ENCODE results near the gene CASS4. TPM values are rescaled to one million over a fixed set of nuclear protein-coding genes. Genes with fewer than 3 reads are reported as not detected.

The CASS4 gene
- total RNA-seq, 1 experiment from 2014 or later, result 0.64 TPM

GRCh38 chr20:56372850-56373249, 39.2 kb upstream of the CASS4 start:
- Histone ChIP-seq H3K27me3 (replicated peaks; ENCODE audit: control insufficient read depth, insufficient read depth, low read length) (no peaks in the 10 kb centered on the region), H3K36me3 (ENCODE audit: control insufficient read depth, insufficient read depth, low read length) (peaks cover 4% of the 10 kb centered on the region; the same call in 1 of the 2 replicates), H3K4me3 (ENCODE audit: low read depth, low read length) (no peak overlapping the region), H3K4me1 (no peaks in the 10 kb centered on the region), H3K9me3 (no peaks in the 10 kb centered on the region)
- Mint-ChIP-seq H3K27ac (ENCODE audit: unreplicated experiment) (no peak overlapping the region), H3K36me3 (ENCODE audit: insufficient read depth, unreplicated experiment) (peaks cover 100% of the 10 kb centered on the region), H3K9me3 (ENCODE audit: unreplicated experiment) (no peaks in the 10 kb centered on the region), H3K4me1 (ENCODE audit: low read depth, unreplicated experiment) (no peaks in the 10 kb centered on the region), H3K4me3 (ENCODE audit: unreplicated experiment) (no peak overlapping the region), H3K27me3 (ENCODE audit: insufficient read depth, unreplicated experiment) (no peaks in the 10 kb centered on the region)
- intact Hi-C loops (cut with micrococcal nuclease; ENCODE audit: unreplicated experiment), result no loop called here
- no TSS peak for BruUV-seq (replicated peaks)
- POLR2A ChIA-PET, result no interaction called here
- CTCF ChIA-PET, result interaction anchor here (0.8 to 1.0 kb wide), 2 partner anchors 10 to 12 kb away, joined by 3 to 4 read pairs; no protein-coding TSS in a partner anchor
- TF ChIP-seq CTCF (IDR thresholded peaks at IDR 0.05; ENCODE audit: insufficient read depth in 1 of 2, low read depth in 1 of 2, low read length in 1 of 2, severe bottlenecking in 1 of 2, unreplicated experiment in 1 of 2), result no peak
- DNase-seq, result peak in 1 of 2 experiments; percentile 17

- ChIA-PET CTCF (no interaction called here), POLR2A (interaction anchor here (0.6 to 1.3 kb wide), 2 partner anchors 18 to 673 kb away, joined by 4 read pairs; partner anchors contain the start of genes AURKA and CSTF1)
- DNase-seq, result peak; percentile 10 to 24
- Histone ChIP-seq H3K4me3 (ENCODE audit: low read depth, low read length) (no peak overlapping the region), H3K9me3 (no peaks in the 10 kb centered on the region), H3K36me3 (ENCODE audit: control insufficient read depth, insufficient read depth, low read length) (peaks cover 2% of the 10 kb centered on the region; the same call in 1 of the 2 replicates), H3K4me1 (no peaks in the 10 kb centered on the region), H3K27me3 (replicated peaks; ENCODE audit: control insufficient read depth, insufficient read depth, low read length) (no peaks in the 10 kb centered on the region)
- peaks cover 100% of the 10 kb centered on the region for H3K36me3 Mint-ChIP-seq (ENCODE audit: insufficient read depth, unreplicated experiment)
- no peaks in the 10 kb centered on the region for H3K9me3 Mint-ChIP-seq (ENCODE audit: unreplicated experiment)
- H3K27me3 Mint-ChIP-seq (ENCODE audit: insufficient read depth, unreplicated experiment), result no peaks in the 10 kb centered on the region
- H3K27ac Mint-ChIP-seq (ENCODE audit: unreplicated experiment), result no peak overlapping the region
- no TSS peak for BruUV-seq (replicated peaks)
- intact Hi-C loops (cut with micrococcal nuclease; ENCODE audit: unreplicated experiment), result no loop called here
- H3K4me3 Mint-ChIP-seq (ENCODE audit: unreplicated experiment), result no peak overlapping the region
- no peaks in the 10 kb centered on the region for H3K4me1 Mint-ChIP-seq (ENCODE audit: low read depth, unreplicated experiment)
- TF ChIP-seq CTCF (IDR thresholded peaks at IDR 0.05; ENCODE audit: insufficient read depth in 1 of 2, low read depth in 1 of 2, low read length in 1 of 2, severe bottlenecking in 1 of 2, unreplicated experiment in 1 of 2), result no peak
Measured at GRCh38 chr20:56373942-56374341, 38.1 kb upstream of the CASS4 start.

- ChIA-PET CTCF (no interaction called here), POLR2A (no interaction called here)
- H3K9me3 ChIP-seq, result no peaks in the 10 kb centered on the region
- no peaks in the 10 kb centered on the region for H3K27me3 Mint-ChIP-seq (ENCODE audit: insufficient read depth, unreplicated experiment)
- no peak for DNase-seq
- no peak overlapping the region for H3K4me3 Mint-ChIP-seq (ENCODE audit: unreplicated experiment)
- no peaks in the 10 kb centered on the region for H3K27me3 ChIP-seq (replicated peaks; ENCODE audit: control insufficient read depth, insufficient read depth, low read length)
- no peak for TF ChIP-seq CTCF (IDR thresholded peaks at IDR 0.05; ENCODE audit: insufficient read depth in 1 of 2, low read depth in 1 of 2, low read length in 1 of 2, severe bottlenecking in 1 of 2, unreplicated experiment in 1 of 2)
- H3K4me1 Mint-ChIP-seq (ENCODE audit: low read depth, unreplicated experiment), result no peaks in the 10 kb centered on the region
- intact Hi-C loops (cut with micrococcal nuclease; ENCODE audit: unreplicated experiment), result no loop called here
- BruUV-seq (replicated peaks), result no TSS peak
- H3K4me1 ChIP-seq, result no peaks in the 10 kb centered on the region
- H3K4me3 ChIP-seq (ENCODE audit: low read depth, low read length), result no peak overlapping the region
- H3K36me3 ChIP-seq (ENCODE audit: control insufficient read depth, insufficient read depth, low read length), result peaks cover 1% of the 10 kb centered on the region
- no peak overlapping the region for H3K27ac Mint-ChIP-seq (ENCODE audit: unreplicated experiment)
- H3K36me3 Mint-ChIP-seq (ENCODE audit: insufficient read depth, unreplicated experiment), result peaks cover 100% of the 10 kb centered on the region
- no peaks in the 10 kb centered on the region for H3K9me3 Mint-ChIP-seq (ENCODE audit: unreplicated experiment)
Measured at GRCh38 chr20:56376331-56376730, 35.7 kb upstream of the CASS4 start.
